ENCODE data around the gene OR4A5.
"Not testable (repeated sequence)": the region's sequence is repeated elsewhere in the genome, so short reads cannot be mapped to it uniquely, and the experiment has no call there.

OR4A5 gene, protein sequence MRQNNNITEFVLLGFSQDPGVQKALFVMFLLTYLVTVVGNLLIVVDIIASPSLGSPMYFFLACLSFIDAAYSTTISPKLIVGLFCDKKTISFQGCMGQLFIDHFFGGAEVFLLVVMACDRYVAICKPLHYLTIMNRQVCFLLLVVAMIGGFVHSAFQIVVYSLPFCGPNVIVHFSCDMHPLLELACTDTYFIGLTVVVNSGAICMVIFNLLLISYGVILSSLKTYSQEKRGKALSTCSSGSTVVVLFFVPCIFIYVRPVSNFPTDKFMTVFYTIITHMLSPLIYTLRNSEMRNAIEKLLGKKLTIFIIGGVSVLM

DNA sequence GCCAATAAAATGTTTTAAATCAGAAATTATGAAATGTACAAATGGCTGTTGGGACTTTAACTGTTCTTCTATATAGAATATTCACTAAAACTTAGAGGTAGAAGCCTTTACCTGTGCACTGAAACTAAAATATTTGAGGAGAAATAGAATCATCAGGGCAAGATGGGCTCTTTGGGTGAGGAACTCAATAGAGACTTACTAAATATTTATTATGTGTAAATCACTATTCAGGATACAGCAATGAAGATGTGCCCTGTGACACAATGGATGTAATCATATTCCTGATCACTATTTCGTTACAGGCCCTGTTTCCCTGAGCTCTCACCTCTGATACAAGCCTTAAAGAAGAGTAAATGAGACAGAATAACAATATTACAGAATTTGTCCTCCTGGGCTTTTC lies at the start of gene OR4A5:
Gene OR4A5 (plus strand): TSS at position 301 of the 400 bp plus-strand sequence. CDS start 53 bp downstream, at position 354.
- not testable (repeated sequence) for DNase-seq

DNA sequence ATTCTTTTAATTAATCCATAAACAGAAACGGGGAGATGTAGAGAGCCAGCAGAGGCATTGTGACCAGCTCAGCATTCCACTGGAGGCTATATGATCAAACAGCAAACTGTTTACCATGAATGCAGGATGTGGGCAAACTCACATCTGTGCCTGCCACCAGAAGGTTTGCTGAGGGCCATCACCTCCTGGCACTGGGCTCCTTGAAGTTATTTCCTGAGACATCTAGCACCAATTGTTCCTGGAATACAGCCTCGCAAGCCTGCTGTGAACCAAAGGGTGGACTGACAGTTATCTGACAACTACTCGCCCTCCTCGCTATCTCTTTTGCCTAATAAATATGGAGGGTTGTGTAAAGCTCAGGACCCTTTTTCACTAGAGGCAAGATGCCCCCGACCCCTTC lies 13.5 kb downstream of the OR4A5 start:
- DNase-seq = not testable (repeated sequence)

Measured in activated CD4-positive, alpha-beta T cell treated with anti-CD3 and anti-CD28 coated beads, Interleukin-2, Interleukin-6, amounts not matched to agents 100 ng/mL and 50 ng/mL, durations not matched to agents 16 hours and 8 hours (primary cell).